Activated CD8-positive, alpha-beta T cell treated with anti-CD3 and anti-CD28 coated beads for 36 hours (primary cell): ENCODE measurements around the gene TES. TPM values are rescaled to one million over a fixed set of nuclear protein-coding genes. Genes with fewer than 3 reads are reported as not detected.

Experiments used
- ATAC-seq: fragments of 200-7000 bp; cut with Tn5 transposase; one replicate; pipeline ENCODE4 v1.10.0; 2021; ENCODE audit warnings: mild to moderate bottlenecking, moderate library complexity
- CTCF ChIA-PET: fragments of 350-600 bp; sonication (Branson Sonifier 250); formaldehyde crosslinking; loops from one replicate; lab custom pipeline; 2021; ENCODE audit warnings: antibody characterized with exemption; lab: Charles Lee
- POLR2A ChIA-PET: fragments of 350-600 bp; sonication (Branson Sonifier 250); formaldehyde crosslinking; loops from one replicate; lab custom pipeline; 2021; ENCODE audit warnings: antibody characterized with exemption; lab: Charles Lee
- DNase-seq: peaks from one replicate; pipeline ENCODE4 v3.0.0-alpha.2; 2020
- H3K27ac Mint-ChIP-seq: one replicate; pipeline ENCODE4 v1.8.0; 2021; ENCODE audit warnings: mild to moderate bottlenecking, mixed read lengths
- H3K27me3 Mint-ChIP-seq: one replicate; pipeline ENCODE4 v1.8.0; 2021; ENCODE audit warnings: mixed read lengths
- H3K36me3 Mint-ChIP-seq: one replicate; pipeline ENCODE4 v1.8.0; 2021; ENCODE audit warnings: low read depth, mixed read lengths
- H3K4me1 Mint-ChIP-seq: one replicate; pipeline ENCODE4 v1.8.0; 2021; ENCODE audit warnings: low read depth, mixed read lengths
- H3K4me3 Mint-ChIP-seq: one replicate; pipeline ENCODE4 v1.8.0; 2021; ENCODE audit warnings: mild to moderate bottlenecking, moderate library complexity, mixed read lengths
- H3K9me3 Mint-ChIP-seq: one replicate; pipeline ENCODE4 v1.8.0; 2021; ENCODE audit warnings: mixed read lengths
- CTCF ChIP-seq: fragments of 200-600 bp; IDR thresholded peaks from one replicate; pipeline ENCODE4 v1.8.0; 2022; ENCODE audit warnings: antibody characterized with exemption, mild to moderate bottlenecking
- intact Hi-C: fragments of 100-400 bp; cut with micrococcal nuclease; formaldehyde crosslinking; loops from one replicate; pipeline ENCODE4 v1.10.0; 2022
- total RNA-seq, 2 experiments: library from RNA; stranded (reverse); gene quantifications; one replicate each; pipeline ENCODE4 v1.2.3, GENCODE V29; 2021

The TES gene
- total RNA-seq, 2 experiments from 2014 or later, result 63.9 to 65.7 TPM

- CTCF ChIA-PET, result interaction anchor here (4.6 kb wide), 1 partner anchor 38 kb away, joined by 25 read pairs; no protein-coding TSS in a partner anchor
- POLR2A ChIA-PET, result no interaction called here
- intact Hi-C loops, result no loop called here
- no peak for ATAC-seq
- Mint-ChIP-seq H3K36me3 (peaks cover 11% of the 10 kb centered on the region), H3K9me3 (no peaks in the 10 kb centered on the region), H3K4me3 (no peak overlapping the region), H3K4me1 (peaks cover 80% of the 10 kb centered on the region), H3K27ac (no peak overlapping the region), H3K27me3 (no peaks in the 10 kb centered on the region)
- TF ChIP-seq CTCF, result no peak
- DNase-seq, result no peak
Observed at GRCh38 chr7:116218051-116218645, 7.8 kb downstream of the TES start.

GRCh38 chr7:116218747-116219146 is 8.4 kb downstream of the TES start:
- ChIA-PET POLR2A (interaction anchor here (1.4 kb wide), 1 partner anchor 8 kb away, joined by 7 read pairs; the partner anchor contains the start of gene TES), CTCF (interaction anchor here (1.1 to 4.6 kb wide), 4 partner anchors 11 to 43 kb away, joined by 3 to 25 read pairs (median 8); no protein-coding TSS in a partner anchor)
- Mint-ChIP-seq H3K27ac (no peak overlapping the region), H3K36me3 (peaks cover 11% of the 10 kb centered on the region), H3K27me3 (no peaks in the 10 kb centered on the region), H3K4me3 (no peak overlapping the region), H3K4me1 (peaks cover 79% of the 10 kb centered on the region), H3K9me3 (no peaks in the 10 kb centered on the region)
- ATAC-seq (no peak), DNase-seq (no peak)
- TF ChIP-seq CTCF, result no peak
- intact Hi-C loops, result no loop called here

GRCh38 chr7:116219288-116219687 is 8.9 kb downstream of the TES start:
- H3K36me3 Mint-ChIP-seq, result peaks cover 11% of the 10 kb centered on the region
- ChIA-PET CTCF (interaction anchor here (1.1 to 4.6 kb wide), 4 partner anchors 10 to 43 kb away, joined by 3 to 25 read pairs (median 8); no protein-coding TSS in a partner anchor), POLR2A (interaction anchor here (1.4 kb wide), 1 partner anchor 9 kb away, joined by 7 read pairs; the partner anchor contains the start of gene TES)
- no peak for TF ChIP-seq CTCF
- DNase-seq (no peak), ATAC-seq (no peak)
- peaks cover 80% of the 10 kb centered on the region for H3K4me1 Mint-ChIP-seq
- H3K27me3 Mint-ChIP-seq, result no peaks in the 10 kb centered on the region
- no peak overlapping the region for H3K27ac Mint-ChIP-seq
- H3K4me3 Mint-ChIP-seq, result no peak overlapping the region
- no peaks in the 10 kb centered on the region for H3K9me3 Mint-ChIP-seq
- intact Hi-C loops, result no loop called here

- no peak overlapping the region for H3K4me3 Mint-ChIP-seq
Observed at GRCh38 chr7:116219834-116220233, 9.5 kb downstream of the TES start.

More at GRCh38 chr7:116219834-116220233, 9.5 kb downstream of the TES start:
- Mint-ChIP-seq H3K9me3 (no peaks in the 10 kb centered on the region), H3K36me3 (peaks cover 8% of the 10 kb centered on the region), H3K27ac (no peak overlapping the region), H3K4me1 (peaks cover 81% of the 10 kb centered on the region), H3K27me3 (no peaks in the 10 kb centered on the region)
- intact Hi-C loops, result no loop called here
- POLR2A ChIA-PET, result interaction anchor here (1.4 kb wide), 1 partner anchor 9 kb away, joined by 7 read pairs; the partner anchor contains the start of gene TES
- DNase-seq (no peak), ATAC-seq (no peak)
- no peak for TF ChIP-seq CTCF
- CTCF ChIA-PET, result interaction anchor here (0.7 to 4.6 kb wide), 5 partner anchors 10 to 44 kb away, joined by 3 to 25 read pairs (median 6); no protein-coding TSS in a partner anchor
